ENCODE data around the gene FGFRL1.

Gene FGFRL1

GRCh38 chr4:968621-969394 lies 42.6 kb upstream of the FGFRL1 start:
- no peak overlapping the region for H3K4me3 ChIP-seq (ENCODE audit: low read depth, low read length)
- H3K27ac ChIP-seq, result no peak overlapping the region
- no peaks in the 10 kb centered on the region for H3K27me3 ChIP-seq (replicated peaks)
- DNase-seq, result no peak
- no peak for TF ChIP-seq CTCF (IDR thresholded peaks at IDR 0.05; ENCODE audit: low read depth, low read length, missing control alignments)
- in situ Hi-C loops (cut with HindIII; ENCODE audit: low pct_ligation_motif_present, low sequenced_read_pairs), result no loop called here
- H3K36me3 ChIP-seq (replicated peaks), result peaks cover 9% of the 10 kb centered on the region

GRCh38 chr4:970046-970745 lies 41.2 kb upstream of the FGFRL1 start:
- no peak for DNase-seq
- Histone ChIP-seq H3K27me3 (replicated peaks) (no peaks in the 10 kb centered on the region), H3K36me3 (replicated peaks) (peaks cover 9% of the 10 kb centered on the region), H3K27ac (no peak overlapping the region), H3K4me3 (ENCODE audit: low read depth, low read length) (no peak overlapping the region)
- in situ Hi-C loops (cut with HindIII; ENCODE audit: low pct_ligation_motif_present, low sequenced_read_pairs), result no loop called here
- no peak for TF ChIP-seq CTCF (IDR thresholded peaks at IDR 0.05; ENCODE audit: low read depth, low read length, missing control alignments)

- no peak overlapping the region for H3K27ac ChIP-seq
- H3K4me3 ChIP-seq (ENCODE audit: low read depth, low read length), result no peak overlapping the region
- in situ Hi-C loops (cut with HindIII; ENCODE audit: low pct_ligation_motif_present, low sequenced_read_pairs), result no loop called here
These were observed 40.4 kb upstream of the FGFRL1 start for GRCh38 chr4:970854-971520.

GRCh38 chr4:971666-972500 lies 39.5 kb upstream of the FGFRL1 start:
- no peak for DNase-seq
- in situ Hi-C loops (cut with HindIII; ENCODE audit: low pct_ligation_motif_present, low sequenced_read_pairs), result no loop called here
- peak overlapping the region; percentile 64 for H3K4me3 ChIP-seq (ENCODE audit: low read depth, low read length)
- no peak overlapping the region for H3K27ac ChIP-seq
- H3K27me3 ChIP-seq (replicated peaks), result no peaks in the 10 kb centered on the region
- no peak for TF ChIP-seq CTCF (IDR thresholded peaks at IDR 0.05; ENCODE audit: low read depth, low read length, missing control alignments)
- H3K36me3 ChIP-seq (replicated peaks), result no peaks in the 10 kb centered on the region

More at GRCh38 chr4:970854-971520, 40.4 kb upstream of the FGFRL1 start:
- TF ChIP-seq CTCF (IDR thresholded peaks at IDR 0.05; ENCODE audit: low read depth, low read length, missing control alignments), result no peak
- no peak for DNase-seq
- Histone ChIP-seq H3K27me3 (replicated peaks) (no peaks in the 10 kb centered on the region), H3K36me3 (replicated peaks) (peaks cover 7% of the 10 kb centered on the region)

GRCh38 chr4:972651-973424 lies 38.6 kb upstream of the FGFRL1 start:
- no peak for DNase-seq
- TF ChIP-seq CTCF (IDR thresholded peaks at IDR 0.05; ENCODE audit: low read depth, low read length, missing control alignments), result no peak
- Histone ChIP-seq H3K27me3 (replicated peaks) (no peaks in the 10 kb centered on the region), H3K36me3 (replicated peaks) (no peaks in the 10 kb centered on the region), H3K27ac (no peak overlapping the region), H3K4me3 (ENCODE audit: low read depth, low read length) (peak overlapping the region; percentile 64)
- in situ Hi-C loops (cut with HindIII; ENCODE audit: low pct_ligation_motif_present, low sequenced_read_pairs), result no loop called here

Measured in brain microvascular endothelial cell (primary cell).